Panc1 (cell line): ENCODE measurements around the gene VPS35L. TPM values are rescaled to one million over a fixed set of nuclear protein-coding genes. Genes with fewer than 3 reads are reported as not detected.

Experiments used
- ATAC-seq: fragments of 200-7000 bp; cut with Tn5 transposase; 2 replicates; pipeline ENCODE4 v1.9.1; 2020; ENCODE audit warnings: mild to moderate bottlenecking, moderate library complexity
- BruUV-seq: library from RNA; stranded (reverse); fragments of 400-500 nt; replicated peaks from 2 replicates; lab custom pipeline; 2021; lab: Mats Ljungman, UMichigan
- CTCF ChIA-PET: fragments of 300-600 bp; sonication (Branson Sonifier 250); formaldehyde crosslinking; loops from one replicate; lab custom pipeline; 2022; ENCODE audit warnings: antibody characterized with exemption; lab: Charles Lee
- POLR2A ChIA-PET: fragments of 300-600 bp; sonication (Branson Sonifier 250); formaldehyde crosslinking; loops from one replicate; lab custom pipeline; 2022; ENCODE audit warnings: antibody characterized with exemption; lab: Charles Lee
- DNase-seq: peaks from one replicate; pipeline ENCODE4 v3.0.0-alpha.2; 2010; ENCODE audit warnings: low read depth, low spot score
- H3K27ac ChIP-seq: 2 replicates; pipeline ENCODE4 v1.5.1; 2011; ENCODE audit warnings: mild to moderate bottlenecking, low read length, inconsistent platforms
- H3K27me3 ChIP-seq: fragments of 200-500 bp; sonication (Bioruptor generic); 2 replicates; pipeline ENCODE4 v1.6.0; 2014; ENCODE audit warnings: low read length, inconsistent platforms; ENCODE audit not compliant: control insufficient read depth, insufficient read depth
- H3K36me3 ChIP-seq: fragments of 200-500 bp; sonication (Bioruptor generic); 2 replicates; pipeline ENCODE4 v1.5.1; 2014; ENCODE audit warnings: inconsistent platforms, mild to moderate bottlenecking, low read length, moderate library complexity; ENCODE audit not compliant: control insufficient read depth, insufficient read depth
- H3K4me1 ChIP-seq: 2 replicates; pipeline ENCODE4 v1.5.1; 2011; ENCODE audit warnings: inconsistent platforms, mild to moderate bottlenecking, low read length, moderate library complexity; ENCODE audit not compliant: control insufficient read depth, insufficient read depth
- H3K4me3 ChIP-seq, 2 experiments: 2 replicates each; pipeline ENCODE4 v1.5.1; 2011 to 2012; ENCODE audit warnings: low read depth in 2 of 2, low read length in 2 of 2, mild to moderate bottlenecking in 2 of 2, inconsistent platforms in 1 of 2, moderate library complexity in 1 of 2
- H3K9me3 ChIP-seq: fragments of 200-500 bp; sonication (Bioruptor generic); 2 replicates; pipeline ENCODE4 v1.5.1; 2014; ENCODE audit warnings: low read depth, mild to moderate bottlenecking, inconsistent platforms, low read length, moderate library complexity; ENCODE audit not compliant: control insufficient read depth, insufficient read depth
- POLR2AphosphoS5 ChIP-seq: IDR thresholded peaks from 2 replicates; pipeline ENCODE4 v1.6.1; 2012; ENCODE audit warnings: mild to moderate bottlenecking, low read depth, low read length, moderate library complexity
- SIN3A ChIP-seq: IDR thresholded peaks from 2 replicates; pipeline ENCODE4 v1.6.1; 2012; ENCODE audit warnings: low read depth, mild to moderate bottlenecking, low read length, moderate library complexity, borderline replicate concordance; ENCODE audit not compliant: insufficient read depth
- TCF7L2 ChIP-seq: IDR thresholded peaks from 2 replicates; pipeline ENCODE4 v1.6.1; 2011; ENCODE audit warnings: mild to moderate bottlenecking, low read depth, low read length, inconsistent platforms
- in situ Hi-C: cut with HindIII; loops from 2 replicates; pipeline ENCODE4 v1.10.0; 2016; ENCODE audit warnings: low sequenced_read_pairs, low pct_unique_long_range_greater_than_20kb
- intact Hi-C: fragments of 100-400 bp; cut with micrococcal nuclease; formaldehyde crosslinking; loops from one replicate; pipeline ENCODE4 v1.10.0; 2022; ENCODE audit not compliant: unreplicated experiment
- total RNA-seq: library from RNA; stranded (reverse); gene quantifications from one replicate; pipeline ENCODE4 v1.2.1, GENCODE V29; 2021; ENCODE audit not compliant: unreplicated experiment
- TF ChIP-seq, protein P1 (sequence below): fragments of 450-650 bp; IDR thresholded peaks from 2 replicates; pipeline ENCODE4 v1.5.1; 2017; ENCODE audit warnings: mild to moderate bottlenecking
- TF ChIP-seq, protein P2 (sequence below), 2 experiments: IDR thresholded peaks; 2 replicates each; pipeline ENCODE4 v1.6.1; 2011 to 2012; ENCODE audit warnings: low read depth in 2 of 2, control low read depth in 1 of 2, low read length in 1 of 2, mild to moderate bottlenecking in 1 of 2, moderate library complexity in 1 of 2; ENCODE audit not compliant: insufficient read depth in 1 of 2

The VPS35L gene
- total RNA-seq, 1 experiment from 2014 or later = 124 TPM

DNA sequence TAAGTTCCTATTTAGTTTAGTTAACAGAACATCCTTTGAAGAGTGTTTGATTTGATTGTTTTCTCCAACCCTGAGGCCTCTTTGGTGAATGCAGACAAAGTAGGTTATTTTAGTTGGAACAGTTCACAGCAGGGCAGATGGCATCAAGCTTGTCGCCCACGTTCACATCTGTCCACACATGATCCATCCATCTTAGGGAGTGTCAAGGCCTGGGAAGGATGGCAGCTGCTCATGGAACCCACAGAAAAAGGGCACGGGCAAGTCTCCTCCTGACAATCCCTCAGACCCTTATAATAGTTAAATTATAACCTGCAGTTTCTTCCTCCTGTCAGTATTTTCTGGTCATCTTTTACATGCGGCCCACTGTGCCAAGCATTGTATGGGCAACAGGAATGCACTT is 102.3 kb downstream of the VPS35L start:
- Histone ChIP-seq H3K4me1 (no peaks in the 10 kb centered on the region), H3K9me3 (no peaks in the 10 kb centered on the region), H3K27me3 (no peaks in the 10 kb centered on the region), H3K27ac (no peak overlapping the region), H3K4me3 (no peak overlapping the region), H3K36me3 (peaks cover 7% of the 10 kb centered on the region)
- ATAC-seq (no peak), DNase-seq (no peak)
- TF ChIP-seq SIN3A = no peak
- TF ChIP-seq, protein P1, sequence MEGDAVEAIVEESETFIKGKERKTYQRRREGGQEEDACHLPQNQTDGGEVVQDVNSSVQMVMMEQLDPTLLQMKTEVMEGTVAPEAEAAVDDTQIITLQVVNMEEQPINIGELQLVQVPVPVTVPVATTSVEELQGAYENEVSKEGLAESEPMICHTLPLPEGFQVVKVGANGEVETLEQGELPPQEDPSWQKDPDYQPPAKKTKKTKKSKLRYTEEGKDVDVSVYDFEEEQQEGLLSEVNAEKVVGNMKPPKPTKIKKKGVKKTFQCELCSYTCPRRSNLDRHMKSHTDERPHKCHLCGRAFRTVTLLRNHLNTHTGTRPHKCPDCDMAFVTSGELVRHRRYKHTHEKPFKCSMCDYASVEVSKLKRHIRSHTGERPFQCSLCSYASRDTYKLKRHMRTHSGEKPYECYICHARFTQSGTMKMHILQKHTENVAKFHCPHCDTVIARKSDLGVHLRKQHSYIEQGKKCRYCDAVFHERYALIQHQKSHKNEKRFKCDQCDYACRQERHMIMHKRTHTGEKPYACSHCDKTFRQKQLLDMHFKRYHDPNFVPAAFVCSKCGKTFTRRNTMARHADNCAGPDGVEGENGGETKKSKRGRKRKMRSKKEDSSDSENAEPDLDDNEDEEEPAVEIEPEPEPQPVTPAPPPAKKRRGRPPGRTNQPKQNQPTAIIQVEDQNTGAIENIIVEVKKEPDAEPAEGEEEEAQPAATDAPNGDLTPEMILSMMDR = no peak
- no peak for TF ChIP-seq TCF7L2
- no peak for TF ChIP-seq POLR2AphosphoS5
- TF ChIP-seq, protein P2, sequence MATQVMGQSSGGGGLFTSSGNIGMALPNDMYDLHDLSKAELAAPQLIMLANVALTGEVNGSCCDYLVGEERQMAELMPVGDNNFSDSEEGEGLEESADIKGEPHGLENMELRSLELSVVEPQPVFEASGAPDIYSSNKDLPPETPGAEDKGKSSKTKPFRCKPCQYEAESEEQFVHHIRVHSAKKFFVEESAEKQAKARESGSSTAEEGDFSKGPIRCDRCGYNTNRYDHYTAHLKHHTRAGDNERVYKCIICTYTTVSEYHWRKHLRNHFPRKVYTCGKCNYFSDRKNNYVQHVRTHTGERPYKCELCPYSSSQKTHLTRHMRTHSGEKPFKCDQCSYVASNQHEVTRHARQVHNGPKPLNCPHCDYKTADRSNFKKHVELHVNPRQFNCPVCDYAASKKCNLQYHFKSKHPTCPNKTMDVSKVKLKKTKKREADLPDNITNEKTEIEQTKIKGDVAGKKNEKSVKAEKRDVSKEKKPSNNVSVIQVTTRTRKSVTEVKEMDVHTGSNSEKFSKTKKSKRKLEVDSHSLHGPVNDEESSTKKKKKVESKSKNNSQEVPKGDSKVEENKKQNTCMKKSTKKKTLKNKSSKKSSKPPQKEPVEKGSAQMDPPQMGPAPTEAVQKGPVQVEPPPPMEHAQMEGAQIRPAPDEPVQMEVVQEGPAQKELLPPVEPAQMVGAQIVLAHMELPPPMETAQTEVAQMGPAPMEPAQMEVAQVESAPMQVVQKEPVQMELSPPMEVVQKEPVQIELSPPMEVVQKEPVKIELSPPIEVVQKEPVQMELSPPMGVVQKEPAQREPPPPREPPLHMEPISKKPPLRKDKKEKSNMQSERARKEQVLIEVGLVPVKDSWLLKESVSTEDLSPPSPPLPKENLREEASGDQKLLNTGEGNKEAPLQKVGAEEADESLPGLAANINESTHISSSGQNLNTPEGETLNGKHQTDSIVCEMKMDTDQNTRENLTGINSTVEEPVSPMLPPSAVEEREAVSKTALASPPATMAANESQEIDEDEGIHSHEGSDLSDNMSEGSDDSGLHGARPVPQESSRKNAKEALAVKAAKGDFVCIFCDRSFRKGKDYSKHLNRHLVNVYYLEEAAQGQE (IDR thresholded peaks at IDR 0.05; ENCODE audit: insufficient read depth in 1 of 2, low read depth in 2 of 2, low read length in 1 of 2) = no peak
- in situ Hi-C loops = no loop called here
- ChIA-PET CTCF (no interaction called here), POLR2A (no interaction called here)
- no TSS peak for BruUV-seq
- intact Hi-C loops = no loop called here

DNA sequence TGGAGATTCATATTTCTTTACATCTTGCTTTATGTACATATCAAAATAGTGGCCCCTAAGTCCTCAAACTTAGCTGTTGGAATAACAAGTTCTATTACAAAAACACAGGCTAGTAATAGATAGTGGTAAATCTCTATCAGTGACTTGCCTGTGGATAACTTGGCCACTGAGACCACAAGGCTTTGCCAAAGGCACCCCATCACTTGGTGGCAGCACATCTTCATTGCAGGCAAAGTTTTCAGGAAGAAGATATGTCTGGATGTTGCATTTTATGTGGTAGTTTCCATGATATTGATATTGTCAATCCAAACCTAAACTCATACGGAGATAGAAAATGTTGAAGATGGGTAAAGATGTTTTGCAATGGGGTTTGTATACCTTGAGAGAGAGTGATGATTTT is 104.1 kb downstream of the VPS35L start:
- intact Hi-C loops (no loop called here), in situ Hi-C loops (no loop called here)
- BruUV-seq = no TSS peak
- H3K4me1 ChIP-seq = no peaks in the 10 kb centered on the region
- TF ChIP-seq POLR2AphosphoS5 = no peak
- TF ChIP-seq, protein P2 (IDR thresholded peaks at IDR 0.05; ENCODE audit: insufficient read depth in 1 of 2, low read depth in 2 of 2, low read length in 1 of 2) = no peak
- TF ChIP-seq TCF7L2 = no peak
- TF ChIP-seq SIN3A = no peak
- TF ChIP-seq, protein P1 = no peak
- no peak overlapping the region for H3K27ac ChIP-seq
- CTCF ChIA-PET = no interaction called here
- ATAC-seq = no peak
- DNase-seq = no peak
- no peaks in the 10 kb centered on the region for H3K9me3 ChIP-seq
- no peaks in the 10 kb centered on the region for H3K27me3 ChIP-seq
- POLR2A ChIA-PET = no interaction called here
- H3K36me3 ChIP-seq = peaks cover 2% of the 10 kb centered on the region
- H3K4me3 ChIP-seq = no peak overlapping the region
